Measurements from ENCODE around the gene RWDD3.

Gene RWDD3

DNA sequence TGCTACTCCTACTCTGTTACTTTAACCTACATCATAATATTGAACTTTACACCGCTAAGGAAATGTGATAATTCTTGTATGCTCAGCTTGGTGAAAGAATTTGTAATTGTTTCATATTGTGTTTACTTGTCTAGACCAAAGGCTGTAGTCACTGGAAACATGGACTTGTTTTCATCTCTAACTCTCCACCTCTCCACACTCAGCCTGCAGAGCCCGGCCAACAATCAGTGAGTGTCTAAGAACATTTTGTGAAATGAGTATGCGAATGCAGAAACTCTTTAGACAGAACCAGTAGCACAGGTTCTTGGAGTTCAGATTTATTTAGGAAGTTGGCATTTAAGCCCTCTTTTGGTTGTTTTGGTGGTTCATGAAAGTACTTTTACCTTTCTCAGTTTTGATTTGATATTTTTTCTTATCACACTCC lies 3.2 kb upstream of the RWDD3 start:
- no peak for DNase-seq

DNA sequence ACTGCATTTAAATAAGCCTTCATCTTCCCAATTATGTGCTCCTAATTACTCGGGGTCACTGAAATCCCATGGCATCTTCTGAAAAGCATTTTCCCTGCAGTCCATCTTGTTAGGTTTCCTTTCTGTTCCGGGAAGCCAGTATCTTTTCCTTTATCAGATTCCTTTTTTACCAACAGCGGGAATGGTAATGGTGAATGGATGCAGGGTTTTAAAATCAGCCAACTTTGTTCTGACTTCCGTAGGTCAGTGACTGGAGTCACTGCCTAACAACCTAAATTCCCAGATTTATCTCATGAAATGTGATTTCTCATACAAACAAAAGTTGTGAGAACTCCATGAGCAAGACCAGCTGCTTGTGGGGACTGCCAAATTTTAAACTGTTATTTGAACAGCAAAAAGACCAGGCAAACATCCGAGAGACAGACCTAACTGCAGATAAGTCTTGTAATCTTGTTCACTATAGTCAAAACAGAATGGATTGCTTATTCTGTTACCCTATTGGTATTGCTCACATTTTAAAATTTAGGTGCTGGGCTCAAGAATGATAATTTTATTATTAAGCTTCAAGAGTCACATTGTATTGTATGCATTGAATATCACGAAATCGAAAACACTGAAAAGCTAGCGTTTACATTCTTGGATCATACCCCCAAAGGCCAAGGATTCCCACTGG lies 1.2 kb upstream of the RWDD3 start:
- no peak for DNase-seq

GRCh38 chr1:95233319-95233736 lies 682 bp upstream of the RWDD3 start:
- peak in 1 of 5 experiments; percentile 5 for DNase-seq

DNA sequence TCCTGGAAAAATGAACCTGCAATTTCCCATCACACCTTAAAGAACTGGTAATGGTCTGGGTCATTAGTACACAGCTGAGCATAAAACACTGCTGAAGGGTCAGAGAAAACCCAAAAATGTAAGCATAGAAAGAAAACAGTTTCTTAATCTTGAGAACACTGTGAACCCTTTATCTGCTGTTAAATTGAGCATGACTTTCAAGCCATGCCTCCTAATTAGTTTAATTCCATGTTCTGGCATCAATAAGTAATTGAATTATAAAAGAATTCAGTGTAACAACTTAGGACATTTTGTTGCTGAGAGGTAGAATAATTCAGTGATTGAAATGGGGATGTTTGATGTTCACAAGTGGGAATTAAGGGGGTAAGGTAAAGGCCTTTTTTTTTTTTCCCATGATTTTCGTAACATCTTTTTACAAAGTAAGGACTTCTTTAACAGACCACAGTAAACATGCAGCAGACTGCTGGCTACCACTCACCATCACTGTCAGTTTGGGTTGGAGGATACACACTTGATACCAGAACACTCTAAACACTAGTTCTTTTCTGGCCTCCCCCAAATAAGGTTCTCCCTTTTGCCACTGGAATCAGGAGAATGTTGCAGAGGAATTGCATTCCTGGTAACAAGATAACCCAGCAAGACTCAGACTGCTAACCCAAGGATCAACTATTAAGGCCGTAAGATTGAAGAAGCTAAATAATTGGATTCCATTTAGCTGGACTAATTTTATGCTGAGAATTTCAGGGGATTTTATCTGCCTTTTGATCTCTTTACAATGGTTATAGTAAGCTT lies 3.0 kb downstream of the RWDD3 start:
- no peak for DNase-seq

DNA sequence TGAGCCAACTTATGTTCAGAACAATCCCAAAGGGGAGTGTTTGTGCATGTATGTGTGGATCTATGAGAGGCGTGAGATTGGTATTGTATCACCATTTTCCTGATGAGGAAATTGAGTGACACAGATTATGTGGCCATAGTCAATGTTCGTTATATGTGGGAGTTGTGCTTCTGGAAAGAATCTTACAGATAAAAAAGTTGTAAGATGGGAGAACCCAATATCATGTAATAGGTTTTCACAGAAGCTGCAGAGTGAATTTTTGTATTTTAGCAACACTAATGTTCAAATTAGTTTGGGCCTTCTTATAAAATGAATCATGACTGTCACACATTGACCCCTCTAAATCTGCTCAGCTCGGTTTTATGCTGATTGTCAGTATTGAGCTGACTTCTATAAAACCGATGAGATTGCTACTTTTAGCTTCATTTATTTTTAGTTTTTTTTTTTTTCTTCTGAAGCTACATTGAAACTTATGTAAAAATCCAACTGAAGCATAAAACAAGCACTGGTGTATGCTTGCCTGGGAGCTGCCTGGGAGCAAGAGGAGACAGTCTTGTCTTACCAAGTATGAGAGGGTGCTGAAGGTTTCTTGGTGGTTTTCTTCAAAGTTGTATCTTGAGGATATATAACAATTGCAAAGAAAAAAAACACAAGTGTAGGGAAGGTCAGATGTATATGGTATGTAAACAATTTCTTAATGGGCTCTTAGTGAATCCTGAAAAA lies 4.1 kb downstream of the RWDD3 start:
- no peak for DNase-seq

- no peak for DNase-seq
Measured at GRCh38 chr1:95245029-95245428, 11.0 kb downstream of the RWDD3 start.

GRCh38 chr1:95246511-95246910 lies 12.5 kb downstream of the RWDD3 start:
- no peak for DNase-seq

GRCh38 chr1:95247607-95248006 lies 13.6 kb downstream of the RWDD3 start:
- no peak for DNase-seq

DNA sequence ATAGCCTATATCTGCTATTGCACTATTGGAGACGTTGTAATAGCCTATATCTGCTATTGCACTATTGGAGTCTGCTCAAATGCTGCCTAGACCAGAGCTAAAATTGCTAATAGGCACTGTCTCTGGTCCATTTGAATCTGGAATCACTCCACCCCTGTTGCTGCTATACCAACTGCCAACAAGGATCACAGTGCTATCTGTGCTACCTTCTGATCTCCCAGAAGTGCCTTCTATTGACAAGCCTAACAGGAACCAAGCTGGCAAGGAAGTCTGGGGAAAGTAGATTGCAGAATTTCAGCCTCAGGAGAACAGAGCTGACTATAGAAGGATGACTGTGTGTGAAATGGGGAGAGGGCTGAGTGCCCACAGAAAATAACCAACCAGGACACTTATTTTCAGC lies 15.9 kb downstream of the RWDD3 start:
- DNase-seq, result no peak

- DNase-seq, result peak in 1 of 5 experiments; percentile 19
Measured at GRCh38 chr1:95252422-95252821, 18.4 kb downstream of the RWDD3 start.

DNA sequence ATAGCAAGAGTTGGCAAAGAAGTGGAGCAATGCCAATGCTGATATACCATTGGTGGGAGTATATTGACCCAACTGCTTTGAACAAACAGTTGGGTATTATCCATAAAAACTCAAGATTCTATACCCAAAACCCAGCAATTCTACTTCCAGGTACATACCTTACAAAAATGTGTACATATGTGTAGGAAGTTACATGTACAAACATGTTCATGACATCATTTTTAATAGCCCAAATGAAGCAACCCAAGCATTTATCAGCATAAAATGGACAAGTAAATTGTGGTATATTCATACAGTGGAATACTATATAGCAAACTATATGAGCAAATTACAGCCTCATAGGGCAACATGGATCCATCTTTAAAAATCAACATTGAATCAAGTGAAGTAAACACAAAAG lies 20.9 kb downstream of the RWDD3 start:
- no peak for DNase-seq

GRCh38 chr1:95255826-95256225 lies 21.8 kb downstream of the RWDD3 start:
- no peak for DNase-seq

DNA sequence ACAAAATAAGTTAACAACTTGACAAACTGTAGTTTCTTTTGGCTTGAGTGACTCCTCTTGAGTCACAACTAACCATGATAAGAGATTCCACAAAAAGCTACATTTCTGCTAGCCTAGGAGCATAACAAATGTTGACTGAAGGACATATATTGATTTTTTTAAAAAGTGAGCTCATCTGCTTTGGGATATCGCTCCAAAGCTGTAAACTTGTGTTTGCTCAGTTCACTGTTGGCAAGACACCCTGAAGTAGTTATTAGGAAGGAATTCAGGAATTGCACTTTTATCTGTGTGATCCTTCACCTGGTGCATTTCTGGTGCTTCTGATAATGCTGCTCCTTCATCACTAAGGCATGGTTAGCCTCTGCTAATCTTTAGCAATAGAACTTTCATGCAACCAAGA lies 23.7 kb downstream of the RWDD3 start:
- DNase-seq, result no peak

GRCh38 chr1:95259245-95259644 lies 25.2 kb downstream of the RWDD3 start:
- DNase-seq, result no peak

- DNase-seq, result no peak
Measured at GRCh38 chr1:95262913-95263312, 28.9 kb downstream of the RWDD3 start.

DNA sequence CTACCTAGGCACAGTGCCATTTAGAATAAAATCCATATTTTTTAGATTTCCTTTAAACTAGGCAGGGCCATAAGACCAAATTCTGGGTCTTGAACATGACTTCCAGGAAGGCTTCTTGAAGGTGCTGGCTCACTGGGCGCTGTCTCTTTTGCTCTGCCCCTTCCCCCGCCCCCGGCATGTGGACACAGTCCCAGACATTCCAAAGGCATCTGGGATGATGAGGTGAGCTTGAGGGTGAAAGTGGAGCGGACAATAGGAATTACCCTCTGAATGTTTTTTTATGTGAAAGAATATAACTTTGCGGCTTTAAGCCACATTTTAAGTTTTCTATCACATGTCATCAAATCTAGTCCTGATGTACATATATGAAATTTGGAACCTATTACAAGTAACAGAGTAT lies 29.4 kb downstream of the RWDD3 start:
- DNase-seq, result no peak

DNA sequence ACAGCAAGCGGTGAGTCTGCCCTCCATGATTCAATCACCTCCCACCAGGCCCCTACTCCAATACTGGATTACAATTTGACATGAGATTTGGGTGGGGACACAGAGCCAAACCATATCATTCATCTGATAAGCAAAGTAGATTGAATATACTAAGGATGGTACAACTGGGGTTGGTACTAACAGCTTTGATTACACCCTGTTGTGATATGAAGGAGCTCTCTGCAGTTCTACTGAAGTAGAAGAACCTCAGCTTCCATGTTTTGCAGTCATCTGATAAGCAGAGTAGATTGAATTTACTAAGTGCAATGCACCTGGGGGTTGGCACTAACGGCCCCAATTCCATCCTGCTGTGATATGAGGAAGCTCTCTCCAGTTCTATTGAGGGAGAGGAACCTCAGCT lies 31.1 kb downstream of the RWDD3 start:
- DNase-seq, result no peak

DNA sequence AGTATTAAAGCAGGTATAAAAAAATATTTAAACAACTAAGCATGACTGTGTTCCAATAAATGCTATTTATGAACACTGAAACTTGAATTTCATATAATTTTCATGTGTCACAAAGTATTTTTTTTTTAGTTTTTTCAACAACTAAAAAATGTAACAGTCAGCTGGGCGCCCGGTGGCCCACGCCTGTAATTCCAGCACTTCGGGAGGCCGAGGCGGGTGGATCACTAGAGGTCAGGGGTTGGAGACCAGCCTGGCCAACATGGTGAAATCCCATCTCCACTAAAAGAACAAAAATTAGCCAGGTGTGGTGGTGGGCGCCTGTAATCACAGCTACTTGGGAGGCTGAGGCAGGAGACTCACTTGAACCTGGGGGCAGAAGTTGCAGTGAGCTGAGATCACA lies 42.4 kb downstream of the RWDD3 start:
- no peak for DNase-seq

DNA sequence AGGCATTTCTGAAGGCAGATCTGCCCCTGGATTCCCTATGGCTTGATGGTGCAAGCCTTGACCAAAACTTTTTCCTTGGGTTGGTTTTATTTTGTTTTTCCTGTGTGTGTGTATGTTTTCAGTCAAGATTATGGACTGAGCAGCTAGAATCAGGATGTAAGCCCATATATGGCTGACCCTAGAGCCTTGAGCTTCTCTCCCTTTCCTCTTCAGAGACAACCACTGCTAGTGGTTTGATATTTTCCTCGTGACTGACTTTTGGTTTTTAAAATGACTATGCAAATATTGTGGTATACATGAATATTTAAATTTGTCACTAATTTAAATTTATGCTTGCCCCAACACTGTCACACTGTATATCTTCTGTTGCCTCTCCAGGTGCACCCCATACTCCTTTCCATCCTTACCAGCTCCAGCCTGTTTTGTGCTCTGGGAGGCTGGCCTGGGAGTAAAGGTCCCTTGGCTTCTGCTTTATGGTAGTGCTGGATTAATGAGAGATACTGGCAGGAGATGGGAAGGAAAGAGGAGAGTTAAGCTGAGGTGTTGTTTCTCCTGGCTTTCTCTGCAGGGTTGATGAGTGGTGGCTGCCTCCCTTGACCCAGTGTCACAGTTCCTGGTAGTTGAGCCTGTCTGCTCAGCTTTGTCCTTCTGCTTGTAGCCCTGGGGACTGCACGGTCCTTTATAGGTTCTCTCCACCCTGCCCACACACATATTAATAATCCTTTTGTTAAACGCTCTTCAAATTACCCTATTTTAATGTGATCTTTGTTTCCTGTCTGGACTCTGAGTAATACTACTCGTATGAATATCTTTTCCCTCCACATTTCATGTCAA lies 44.4 kb downstream of the RWDD3 start:
- peak in 1 of 5 experiments; percentile 2 for DNase-seq

DNA sequence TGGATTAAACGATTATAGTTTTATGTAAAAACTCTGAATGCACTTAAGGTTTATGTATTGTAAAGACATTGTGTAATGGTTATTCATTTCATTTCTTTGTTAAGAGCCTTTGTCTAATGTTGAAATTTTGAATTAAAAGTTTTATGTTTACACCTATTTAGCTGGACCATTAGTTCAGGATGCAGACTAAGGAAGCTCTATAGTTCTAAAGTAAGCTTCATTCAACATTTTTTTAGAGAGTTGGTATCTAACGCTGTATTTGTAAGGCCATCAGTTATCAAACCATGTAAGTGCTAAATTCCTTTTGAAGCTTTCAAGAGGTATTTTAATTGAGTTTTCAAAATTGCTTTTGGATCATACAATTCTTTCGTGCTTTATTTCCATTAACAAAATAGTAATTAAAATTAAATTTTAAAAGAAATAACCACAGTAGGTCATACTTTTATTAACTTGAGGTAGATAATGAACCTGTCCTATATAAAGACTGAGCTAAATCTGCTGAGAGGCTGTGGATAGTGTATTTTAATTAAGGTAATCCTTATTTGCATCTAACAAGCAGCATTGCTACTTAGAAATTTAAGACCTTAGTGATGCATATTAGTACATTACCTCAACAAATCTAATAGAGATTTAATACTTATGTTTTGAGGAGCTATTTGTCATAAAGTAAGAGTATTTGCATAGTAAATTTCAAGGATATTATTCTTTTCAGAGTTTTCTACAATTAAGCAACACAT lies 47.9 kb downstream of the RWDD3 start:
- DNase-seq, result no peak

DNA sequence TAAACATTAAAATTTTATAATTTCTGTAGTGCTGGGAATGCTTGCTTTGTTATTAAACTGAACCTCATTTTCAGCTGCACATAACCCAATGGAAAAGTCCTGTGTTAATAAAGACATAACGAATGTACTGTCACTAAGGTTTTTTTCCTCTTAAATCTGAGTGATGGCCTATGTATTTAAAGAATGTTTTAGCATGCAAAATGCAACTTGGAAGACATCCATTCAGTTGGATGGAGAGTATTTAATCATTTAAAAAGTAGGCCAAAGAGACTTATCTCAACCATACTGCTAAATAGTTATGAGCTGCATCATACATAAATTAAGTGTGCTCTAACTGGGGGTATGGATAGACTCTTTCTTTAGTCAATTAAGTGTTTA lies 48.5 kb downstream of the RWDD3 start:
- no peak for DNase-seq

- DNase-seq, result no peak
Measured at GRCh38 chr1:95284420-95284819, 50.4 kb downstream of the RWDD3 start.

Data from T-helper 2 cell (primary cell).